GM12891 (cell line): ENCODE results near the gene PDGFC.

Experiments used
- POLR2A ChIP-seq: IDR thresholded peaks from 2 replicates; pipeline ENCODE4 v1.6.1; 2011; ENCODE audit warnings: low read depth, low read length, control low read depth
- TAF1 ChIP-seq: IDR thresholded peaks from 2 replicates; pipeline ENCODE4 v1.6.1; 2011; ENCODE audit warnings: low read depth, low read length, control low read depth

DNA sequence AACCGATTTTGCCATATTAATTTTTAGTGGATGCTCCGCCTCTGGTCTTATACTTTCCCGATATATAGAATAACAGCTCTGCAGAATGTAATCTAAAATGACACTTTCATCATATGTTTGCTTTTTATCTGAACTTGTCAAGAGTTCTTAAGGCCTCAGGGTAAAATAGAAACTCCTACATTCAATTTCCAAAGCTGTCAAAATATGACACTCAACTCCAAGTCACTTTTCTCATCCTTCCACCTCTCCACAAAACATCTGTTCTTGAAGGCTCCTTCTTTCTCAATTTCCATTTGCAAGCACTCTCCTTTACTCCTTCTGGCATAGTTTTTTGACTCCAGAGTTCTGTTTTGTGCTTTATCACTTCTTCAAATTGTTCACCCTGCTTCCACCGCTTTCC lies 242.2 kb downstream of the PDGFC start:
- TF ChIP-seq POLR2A (no peak), TAF1 (no peak)
